GM18498 (cell line): Measurements from ENCODE around the gene NOXA1.
A peak's percentile ranks its signal among the peaks of the same experiment; 100 is the strongest.

ENCODE experiments used
- ATAC-seq: cut with Tn5 transposase; IDR thresholded peaks from one replicate; pipeline ENCODE4 v1.9.1; 2021; ENCODE audit warnings: mild to moderate bottlenecking, moderate library complexity; ENCODE audit not compliant: unreplicated experiment

The NOXA1 gene

GRCh38 chr9:137452761-137453642 is 29.8 kb downstream of the NOXA1 start:
- ATAC-seq: no peak

GRCh38 chr9:137453643-137454081 is 30.5 kb downstream of the NOXA1 start:
- ATAC-seq: peak; percentile 57

- peak; percentile 34 for ATAC-seq
Observed at GRCh38 chr9:137454145-137454596, 31.0 kb downstream of the NOXA1 start.

DNA sequence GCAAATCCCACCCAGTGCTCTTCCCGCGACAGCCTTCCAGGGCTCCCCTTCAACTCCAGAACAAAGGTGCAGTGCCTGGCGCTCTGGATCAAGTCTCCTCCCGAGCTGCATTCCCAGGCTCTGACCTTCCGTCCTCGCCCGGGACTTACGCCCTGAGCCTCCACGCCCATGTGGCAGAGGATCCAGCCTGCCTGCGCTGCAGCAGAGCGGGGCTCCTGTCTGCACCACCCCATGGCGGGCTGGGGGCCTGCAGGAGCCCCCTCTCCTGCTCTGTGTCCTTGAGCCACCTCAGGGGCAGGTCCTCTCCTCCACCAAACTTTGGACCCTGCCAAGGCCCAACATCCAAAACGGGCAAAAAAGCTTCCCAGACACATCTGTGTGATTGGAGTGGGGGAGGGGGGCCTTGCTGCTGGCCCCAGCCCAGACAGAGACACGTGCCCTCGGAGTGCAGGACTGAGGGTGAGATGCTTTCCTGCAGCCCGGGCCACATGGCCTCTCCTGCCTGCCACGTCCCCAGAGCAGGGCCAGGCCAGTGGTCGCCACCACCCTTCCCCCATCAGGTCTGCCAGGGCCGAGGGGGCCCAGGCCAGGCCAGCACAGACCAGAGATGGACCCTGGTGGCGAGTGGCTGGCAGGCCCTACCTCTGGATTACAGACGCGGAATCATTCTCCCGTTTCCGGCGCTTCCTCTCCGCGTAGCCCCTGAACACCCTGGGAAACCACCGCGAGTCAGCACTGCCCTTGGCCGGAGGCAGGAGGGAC is 31.6 kb downstream of the NOXA1 start:
- no peak for ATAC-seq

DNA sequence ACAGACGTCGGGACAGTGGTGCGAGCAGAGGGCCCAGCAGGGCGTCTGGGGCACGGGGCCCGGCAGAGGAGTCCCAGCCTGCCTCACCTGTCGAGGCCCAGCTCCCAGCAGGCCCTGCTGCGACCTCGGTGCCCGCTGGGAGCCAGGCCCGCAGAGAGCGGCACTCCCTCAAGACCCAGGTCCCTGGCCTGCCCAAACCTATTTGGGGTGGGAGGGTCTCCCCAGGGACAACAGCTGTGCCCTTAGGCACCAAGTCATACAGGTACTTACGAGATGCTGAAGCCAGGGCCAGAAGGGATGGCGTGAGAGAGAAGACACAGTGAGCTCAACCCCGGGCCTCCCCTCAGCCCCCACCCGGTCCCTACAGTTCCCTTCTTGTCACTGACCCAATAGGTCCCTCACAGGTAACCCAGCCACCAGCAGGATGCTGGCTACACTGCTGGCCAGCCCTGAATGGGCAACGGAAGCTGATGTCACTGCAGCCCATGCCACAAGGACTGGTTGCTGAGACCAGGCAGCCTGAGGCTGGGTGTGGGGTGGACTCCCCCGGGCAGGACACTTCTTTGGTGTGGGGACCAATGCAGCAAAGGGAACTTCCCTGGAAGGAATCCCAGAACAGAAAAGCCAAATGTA is 32.3 kb downstream of the NOXA1 start:
- ATAC-seq: no peak

DNA sequence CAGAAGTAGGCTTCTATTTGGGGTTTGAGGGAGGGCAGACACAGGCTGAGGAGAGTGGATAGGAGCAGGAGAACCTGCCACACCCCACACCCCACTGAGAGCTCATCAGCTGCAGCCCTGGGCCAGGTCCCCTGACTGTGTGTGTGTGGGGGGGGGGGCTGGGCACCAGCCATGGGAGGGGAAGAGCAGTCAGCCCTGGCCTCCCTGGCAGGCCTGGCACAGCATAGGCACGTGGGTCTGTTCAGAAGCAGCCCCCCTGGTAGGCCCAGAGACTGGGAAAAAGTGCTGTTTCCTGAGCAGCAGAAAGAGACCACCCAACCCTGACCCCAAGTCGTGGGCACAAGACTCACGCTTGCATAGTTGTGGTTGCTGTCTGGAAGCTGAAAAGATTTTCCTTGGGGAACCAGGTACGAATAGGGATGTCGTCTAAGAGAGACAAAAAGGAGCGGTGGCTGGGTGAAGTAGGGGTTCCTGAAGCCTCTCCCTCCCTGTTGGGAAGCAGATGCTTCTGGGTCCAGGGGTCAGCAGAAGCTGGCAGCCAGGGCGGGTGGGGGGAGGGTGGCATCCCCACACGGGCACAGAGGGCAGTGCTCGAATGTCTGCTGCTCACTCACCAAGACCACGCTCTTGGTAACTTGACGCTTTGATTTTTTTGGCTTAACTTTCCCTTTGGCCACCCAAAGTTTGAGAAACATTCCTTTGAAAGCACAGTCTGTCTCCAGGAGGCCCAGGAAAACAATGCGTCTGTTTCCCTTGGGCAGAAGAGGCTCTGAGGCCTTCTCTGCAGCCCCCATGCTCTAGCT is 33.1 kb downstream of the NOXA1 start:
- no peak for ATAC-seq

GRCh38 chr9:137456864-137457405 is 33.7 kb downstream of the NOXA1 start:
- ATAC-seq: no peak

GRCh38 chr9:137457406-137458193 is 34.4 kb downstream of the NOXA1 start:
- no peak for ATAC-seq

GRCh38 chr9:137458194-137459151 is 35.3 kb downstream of the NOXA1 start:
- ATAC-seq: no peak

- ATAC-seq: peak; percentile 85
Observed at GRCh38 chr9:137459152-137459600, 36.0 kb downstream of the NOXA1 start, which contains the start of gene NSMF. Gene NSMF (minus strand): TSS chr9:137459334. CDS start chr9:137459102, 232 bp downstream.

DNA sequence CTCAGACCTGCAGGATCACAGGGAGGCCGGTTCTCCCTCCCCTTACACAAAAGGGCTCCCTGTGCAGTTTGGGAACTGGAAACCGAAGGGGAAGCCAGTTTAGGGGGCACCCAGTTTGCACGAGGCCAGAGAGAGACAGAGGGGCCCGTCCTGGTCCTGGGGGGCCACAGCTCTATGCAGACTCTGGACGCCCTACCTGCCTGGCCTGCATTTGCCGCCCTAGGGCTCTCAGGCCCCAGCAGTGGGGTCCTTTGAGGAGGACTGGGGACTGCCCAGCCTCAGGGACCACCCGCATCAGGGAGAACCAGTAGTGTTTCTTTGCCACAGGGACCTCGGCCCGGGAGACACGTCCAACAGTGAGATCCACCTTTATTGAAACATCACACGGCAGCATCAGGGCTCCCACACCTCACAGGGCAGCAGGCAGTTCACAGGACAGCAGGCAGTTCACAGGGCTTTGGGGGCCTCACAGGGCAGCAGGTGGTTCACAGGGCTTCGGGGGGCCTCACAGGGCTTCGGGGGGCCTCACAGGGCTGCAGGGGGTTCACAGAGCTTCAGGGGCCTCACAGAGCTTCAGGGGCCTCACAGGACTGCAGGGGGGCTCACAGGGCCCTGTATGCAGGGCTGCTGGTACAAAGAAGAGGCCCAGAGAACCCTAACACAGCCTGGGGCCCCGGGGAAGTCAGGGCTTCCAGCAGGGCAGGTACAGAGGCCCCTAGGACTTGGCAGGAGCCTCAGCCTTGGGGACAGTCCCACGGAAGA is 36.6 kb downstream of the NOXA1 start:
- ATAC-seq: no peak

DNA sequence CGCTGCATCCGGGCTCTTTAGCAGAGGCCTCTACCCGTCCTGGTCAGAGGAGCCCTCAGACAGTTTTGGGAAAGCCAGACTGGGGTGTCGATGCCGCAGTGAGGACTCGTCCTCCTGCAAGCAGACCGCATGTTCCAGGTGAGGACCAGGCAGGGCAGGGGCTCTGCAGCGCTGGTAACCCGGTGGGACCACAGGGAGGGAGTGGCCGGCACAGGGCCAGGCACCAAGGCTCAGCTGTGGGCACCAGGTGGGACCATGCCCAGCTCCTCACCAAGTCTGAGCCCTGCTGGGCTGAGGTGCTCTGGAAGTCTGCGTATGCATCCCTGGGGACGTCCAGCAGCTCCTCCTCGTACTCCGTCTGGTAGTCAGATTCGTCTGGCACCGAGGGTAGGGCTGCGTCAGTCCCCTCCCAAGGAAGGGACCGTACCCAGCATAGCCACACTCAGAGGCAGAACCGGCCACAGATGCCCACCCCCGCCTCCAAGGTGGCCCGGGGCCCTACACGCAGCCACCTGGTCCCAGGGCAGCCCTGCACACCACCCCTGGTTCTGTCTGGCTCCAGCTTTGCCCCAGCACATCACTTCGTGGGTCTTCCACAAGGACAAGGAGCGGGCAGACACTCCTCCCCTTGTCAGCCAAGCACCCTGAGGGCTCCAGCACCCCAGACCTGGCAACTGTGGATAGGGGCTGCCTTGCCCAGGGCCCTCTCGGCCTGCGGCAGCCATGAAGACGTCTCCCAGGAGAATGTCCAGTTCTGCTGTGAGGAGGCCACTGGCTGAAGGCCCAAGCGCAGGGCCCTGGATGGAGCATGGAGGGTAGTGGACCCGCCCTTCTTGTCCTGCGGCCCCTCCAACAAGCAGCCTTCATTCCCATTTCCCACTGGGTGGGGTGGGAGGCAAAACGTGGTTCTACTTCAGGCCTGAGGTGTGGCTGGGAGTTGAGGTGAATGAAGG is 37.4 kb downstream of the NOXA1 start:
- ATAC-seq: no peak

- ATAC-seq: no peak
Observed at GRCh38 chr9:137461316-137461662, 38.1 kb downstream of the NOXA1 start.

- no peak for ATAC-seq
Observed at GRCh38 chr9:137461663-137462395, 38.6 kb downstream of the NOXA1 start.

GRCh38 chr9:137462396-137462985 is 39.3 kb downstream of the NOXA1 start:
- ATAC-seq: no peak
